HS-5 (cell line): Measurements from ENCODE around the gene HNF1A.

Experiments
- DNase-seq: peaks from one replicate; pipeline ENCODE4 v3.0.0-alpha.2; 2012; ENCODE audit warnings: low read depth

HNF1A gene

GRCh38 chr12:121050725-121051124 is 72.4 kb downstream of the HNF1A start:
- no peak for DNase-seq
